IMR-90 (cell line): ENCODE data around the gene CREB3L1. TPM values are rescaled to one million over a fixed set of nuclear protein-coding genes. Genes with fewer than 3 reads are reported as not detected.

Experiments
- ATAC-seq: fragments of 200-7000 bp; cut with Tn5 transposase; 2 replicates; pipeline ENCODE4 v1.9.1; 2020; ENCODE audit warnings: low read depth, mild to moderate bottlenecking, moderate library complexity
- BruUV-seq: library from RNA; stranded (reverse); fragments of 400-500 nt; replicated peaks from 2 replicates; lab custom pipeline; 2021; lab: Mats Ljungman, UMichigan
- CTCF ChIA-PET: fragments of 300-600 bp; formaldehyde crosslinking; extraction: SDS; loops from one replicate; lab custom pipeline; 2021; ENCODE audit warnings: antibody characterized with exemption; lab: Yijun Ruan, JAX
- POLR2A ChIA-PET: fragments of 300-600 bp; sonication (Branson Sonifier 250); formaldehyde crosslinking; loops from one replicate; lab custom pipeline; 2022; ENCODE audit warnings: antibody characterized with exemption; ENCODE audit not compliant: unreplicated experiment; lab: Charles Lee
- DNase-seq: peaks from one replicate; pipeline ENCODE4 v3.0.0; 2013
- H2AFZ ChIP-seq: replicated peaks from 2 replicates; pipeline ENCODE3; 2013; ENCODE audit warnings: low read length, mild to moderate bottlenecking; ENCODE audit not compliant: poor library complexity
- H2AK5ac ChIP-seq: 2 replicates; pipeline ENCODE4 v1.6.1; 2013; ENCODE audit warnings: low read depth, low read length, inconsistent platforms
- H2AK9ac ChIP-seq: replicated peaks from 2 replicates; pipeline ENCODE3; 2013; ENCODE audit warnings: mild to moderate bottlenecking, low read depth, low read length, moderate library complexity; ENCODE audit not compliant: poor library complexity
- H2BK120ac ChIP-seq: 2 replicates; pipeline ENCODE4 v1.6.1; 2013; ENCODE audit warnings: low read depth, low read length, inconsistent platforms
- H2BK15ac ChIP-seq: 3 replicates; pipeline ENCODE4 v1.6.1; 2013; ENCODE audit warnings: low read depth, low read length, inconsistent platforms
- H2BK20ac ChIP-seq: 2 replicates; pipeline ENCODE4 v1.6.1; 2013; ENCODE audit warnings: low read depth, mild to moderate bottlenecking, inconsistent platforms, low read length, moderate library complexity
- H2BK5ac ChIP-seq: 2 replicates; pipeline ENCODE4 v1.6.1; 2013; ENCODE audit warnings: mild to moderate bottlenecking, low read depth, low read length, inconsistent platforms; ENCODE audit not compliant: poor library complexity, severe bottlenecking
- H3K14ac ChIP-seq: replicated peaks from 2 replicates; pipeline ENCODE4 v1.6.1; 2013; ENCODE audit warnings: low read depth, low read length, inconsistent platforms
- H3K18ac ChIP-seq: 2 replicates; pipeline ENCODE4 v1.6.1; 2013; ENCODE audit warnings: low read depth, low read length, control low read depth
- H3K23ac ChIP-seq: 2 replicates; pipeline ENCODE4 v1.6.1; 2013; ENCODE audit warnings: low read depth, low read length, inconsistent platforms
- H3K27ac ChIP-seq: 2 replicates; pipeline ENCODE4 v1.5.1; 2013; ENCODE audit warnings: mild to moderate bottlenecking, control low read depth, low read length; ENCODE audit not compliant: insufficient read depth
- H3K27me3 ChIP-seq: 2 replicates; pipeline ENCODE4 v1.6.1; 2013; ENCODE audit warnings: low read length; ENCODE audit not compliant: control insufficient read depth, insufficient read depth
- H3K36me3 ChIP-seq: 2 replicates; pipeline ENCODE4 v1.6.1; 2013; ENCODE audit warnings: low read length, mixed read lengths; ENCODE audit not compliant: control insufficient read depth, insufficient read depth
- H3K4ac ChIP-seq: 2 replicates; pipeline ENCODE4 v1.6.1; 2013; ENCODE audit warnings: low read depth, low read length, inconsistent platforms
- H3K4me1 ChIP-seq: 2 replicates; pipeline ENCODE4 v1.6.1; 2013; ENCODE audit warnings: low read length, mixed read lengths; ENCODE audit not compliant: control insufficient read depth, insufficient read depth
- H3K4me2 ChIP-seq: 2 replicates; pipeline ENCODE4 v1.6.1; 2013; ENCODE audit warnings: low read depth, mild to moderate bottlenecking, control low read depth, low read length, moderate library complexity
- H3K4me3 ChIP-seq: 2 replicates; pipeline ENCODE4 v1.5.1; 2013; ENCODE audit warnings: low read depth, mild to moderate bottlenecking, control low read depth, low read length, moderate library complexity; ENCODE audit not compliant: insufficient read depth
- H3K56ac ChIP-seq: 2 replicates; pipeline ENCODE4 v1.6.1; 2013; ENCODE audit warnings: low read length, inconsistent platforms; ENCODE audit not compliant: insufficient read depth; ENCODE audit errors: extremely low read depth
- H3K79me1 ChIP-seq, 2 experiments: 2 replicates each; pipeline ENCODE4 v1.6.1; 2013; ENCODE audit warnings: low read length in 2 of 2, inconsistent platforms in 1 of 2, low read depth in 1 of 2
- H3K9ac ChIP-seq: 2 replicates; pipeline ENCODE4 v1.6.1; 2013; ENCODE audit warnings: low read depth, low read length, control low read depth
- H3K9me1 ChIP-seq: 2 replicates; pipeline ENCODE4 v1.6.1; 2013; ENCODE audit warnings: low read length, inconsistent platforms; ENCODE audit not compliant: insufficient read depth
- H3K9me3 ChIP-seq: 2 replicates; pipeline ENCODE4 v1.6.1; 2013; ENCODE audit warnings: low read length; ENCODE audit not compliant: control insufficient read depth, insufficient read depth
- H4K20me1 ChIP-seq: 2 replicates; pipeline ENCODE4 v1.6.1; 2013; ENCODE audit warnings: low read length, inconsistent platforms; ENCODE audit not compliant: insufficient read depth
- H4K5ac ChIP-seq: 2 replicates; pipeline ENCODE4 v1.6.1; 2013; ENCODE audit warnings: mild to moderate bottlenecking, low read depth, low read length, control low read depth
- H4K8ac ChIP-seq, 2 experiments: 2 replicates each; pipeline ENCODE4 v1.6.1; 2013; ENCODE audit warnings: low read depth in 2 of 2, low read length in 2 of 2, control low read depth in 1 of 2, inconsistent platforms in 1 of 2
- H4K91ac ChIP-seq: 2 replicates; pipeline ENCODE4 v1.6.1; 2013; ENCODE audit warnings: low read depth, low read length, inconsistent platforms; ENCODE audit not compliant: insufficient read depth
- CEBPB ChIP-seq: IDR thresholded peaks from 2 replicates; pipeline ENCODE4 v1.6.1; 2012; ENCODE audit warnings: low read depth, low read length, improper control_type of control experiment
- NFE2L2 ChIP-seq: fragments of 150-350 bp; IDR thresholded peaks from 2 replicates; pipeline ENCODE4 v1.6.1; 2016; ENCODE audit warnings: low read depth, mild to moderate bottlenecking, low read length
- POLR2A ChIP-seq: IDR thresholded peaks from 2 replicates; pipeline ENCODE4 v1.6.1; 2012; ENCODE audit warnings: mild to moderate bottlenecking, low read depth, low read length
- RAD21 ChIP-seq: IDR thresholded peaks from 2 replicates; pipeline ENCODE4 v1.6.1; 2012; ENCODE audit warnings: low read length, improper control_type of control experiment
- SMC3 ChIP-seq: fragments of 150-350 bp; IDR thresholded peaks from 2 replicates; pipeline ENCODE4 v1.6.1; 2016; ENCODE audit warnings: low read depth, mild to moderate bottlenecking, antibody characterized with exemption, low read length, moderate library complexity
- WGBS, 2 experiments: methylation state at CpG; one replicate each; pipeline versions ENCODE4 v1.1.5 to v1.1.7; 2013; ENCODE audit warnings: missing lambda C conversion rate in 2 of 2; ENCODE audit not compliant: insufficient read length in 1 of 2; ENCODE audit errors: extremely low coverage in 2 of 2; 5-methylcytosine and 5-hydroxymethylcytosine counted together
- dilution Hi-C: fragments of 300-500 bp; cut with HindIII; formaldehyde crosslinking; loops from one replicate; pipeline ENCODE4 v1.14.3; 2018; ENCODE audit warnings: low sequenced_read_pairs; ENCODE audit not compliant: unreplicated experiment
- in situ Hi-C: fragments of 300-500 bp; cut with MboI; formaldehyde crosslinking; loops from 3 replicates; pipeline ENCODE4 v1.14.3; 2019; ENCODE audit warnings: low sequenced_read_pairs, inconsistent platforms, mixed read lengths
- intact Hi-C: fragments of 100-400 bp; cut with micrococcal nuclease; formaldehyde crosslinking; loops from 2 replicates; pipeline ENCODE4 v1.10.0; 2022
- polyA plus RNA-seq, 3 experiments: library from polyadenylated mRNA; depleted of rRNA; stranded (reverse); fragments of >200 nt; gene quantifications; 2 replicates each; pipeline ENCODE4 v1.2.3, GENCODE V29; 2012; ENCODE audit warnings: low replicate concordance in 1 of 3
- total RNA-seq: library from RNA; depleted of rRNA; stranded (reverse); fragments of >200 nt; gene quantifications from 2 replicates; pipeline ENCODE4 v1.2.3, GENCODE V29; 2012
- TF ChIP-seq, protein P1 (sequence below): conservative IDR thresholded peaks from 2 replicates; pipeline ENCODE4 v1.5.1; 2012; ENCODE audit warnings: mild to moderate bottlenecking, low read depth, low read length, improper control_type of control experiment

Gene CREB3L1
- total and polyA plus RNA-seq, 2 of the 4 experiments (the other 2 are of a cell fraction) = 8.1 to 82.3 TPM

DNA sequence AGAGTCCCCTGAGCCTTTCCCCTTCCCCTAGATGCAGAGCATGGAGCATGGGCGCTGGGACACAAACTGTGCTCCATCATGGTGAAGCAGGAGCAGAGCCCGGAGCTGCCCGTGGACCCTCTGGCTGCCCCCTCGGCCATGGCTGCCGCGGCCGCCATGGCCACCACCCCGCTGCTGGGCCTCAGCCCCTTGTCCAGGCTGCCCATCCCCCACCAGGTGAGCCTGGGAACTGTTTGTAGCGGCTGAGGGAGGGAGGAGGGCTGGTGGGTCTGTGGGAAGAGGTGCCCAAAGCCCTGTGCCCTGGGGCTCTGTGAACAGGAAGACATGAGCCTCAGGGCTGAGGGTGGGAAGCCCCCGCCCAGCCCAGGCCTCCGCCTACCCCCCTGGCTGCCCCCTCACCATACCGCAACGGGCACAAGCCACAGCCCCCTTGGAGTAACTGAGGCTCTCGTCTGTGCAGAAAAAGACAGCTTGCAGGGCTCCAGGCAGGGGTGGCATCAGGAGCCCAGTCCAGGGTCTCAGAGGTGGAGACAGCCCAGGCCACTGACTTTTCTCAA is 30.4 kb downstream of the CREB3L1 start (continued):
- TF ChIP-seq CEBPB (no peak), POLR2A (no peak)

DNA sequence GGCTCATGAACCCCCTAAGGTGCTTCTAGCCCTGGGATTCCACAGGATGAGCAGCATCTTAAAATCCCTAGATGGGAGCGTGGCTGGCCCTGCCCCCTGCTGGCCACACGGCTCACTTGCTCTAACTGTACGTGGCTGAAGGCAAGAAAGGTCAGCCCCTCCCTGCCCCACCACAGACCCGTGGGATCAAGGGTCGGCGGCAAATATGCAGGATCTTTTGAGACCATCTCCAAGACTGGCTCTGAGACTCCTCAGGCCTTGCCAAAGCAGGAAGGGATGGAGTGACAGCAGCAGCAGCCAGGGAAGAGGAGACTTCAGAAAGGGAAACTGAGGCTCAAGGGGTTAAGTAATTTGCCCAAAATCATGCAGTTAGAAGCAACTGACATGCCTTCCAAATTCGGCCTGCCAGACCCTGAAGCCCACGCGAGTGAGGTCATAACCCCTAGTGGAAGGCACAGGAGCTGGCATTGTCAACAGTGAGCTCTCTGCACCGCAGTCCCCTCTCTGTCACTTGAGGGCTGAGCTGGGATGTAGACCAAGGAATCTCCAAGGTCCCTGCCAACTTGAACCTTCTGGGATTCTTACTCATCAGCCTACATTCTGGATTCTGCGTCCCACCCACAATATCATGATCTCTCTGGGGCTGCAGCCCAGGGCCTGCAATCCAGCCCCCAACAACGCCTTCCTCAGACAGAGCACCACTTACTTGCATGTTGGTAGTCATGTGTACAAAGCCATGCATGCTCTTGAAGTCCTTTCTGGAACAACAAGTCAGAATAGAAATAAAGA is 31.4 kb downstream of the CREB3L1 start:
- ATAC-seq = peak; percentile 84
- Histone ChIP-seq H3K56ac (no peak overlapping the region), H3K36me3 (peaks cover 71% of the 10 kb centered on the region), H2AK5ac (no peak overlapping the region), H3K4ac (no peak overlapping the region; the same call in 1 of the 2 replicates), H3K9me1 (no peaks in the 10 kb centered on the region; the same call in 1 of the 2 replicates), H3K18ac (no peak overlapping the region), H3K27ac (no peak overlapping the region), H4K5ac (no peak overlapping the region), H2AK9ac (peak overlapping the region; percentile 68), H3K9me3 (no peaks in the 10 kb centered on the region), H2BK20ac (no peak overlapping the region), H3K23ac (no peak overlapping the region), H3K4me2 (no peak overlapping the region), H3K4me1 (peaks cover 11% of the 10 kb centered on the region), H4K20me1 (peaks cover 26% of the 10 kb centered on the region; the same call in 1 of the 2 replicates), H3K79me1 (peaks cover 34 to 91% of the 10 kb centered on the region in 2 experiments), H2AFZ (peak overlapping the region; percentile 64), H2BK5ac (no peak overlapping the region), H4K8ac (peak overlapping the region in 1 of 2 experiments; percentile 26; a peak in 2 of 4 replicates), H2BK15ac (no peak overlapping the region), H2BK120ac (no peak overlapping the region), H4K91ac (0 out of 2 replicates have a peak overlapping the region, but pooled peaks have one; percentile 16), H3K9ac (no peak overlapping the region), H3K4me3 (no peak overlapping the region), H3K14ac (no peak overlapping the region), H3K27me3 (no peaks in the 10 kb centered on the region)
- 56% methylated on average over 5 of the region's 12 CpGs; no CpG with 5 or more reads in 1 of the 2 experiments for WGBS, 2 experiments
- ChIA-PET POLR2A (interaction anchor here (1.0 kb wide), 1 partner anchor 30 kb away, joined by 4 read pairs; no protein-coding TSS in a partner anchor), CTCF (interaction anchor here (0.7 to 4.7 kb wide), 6 partner anchors 9 to 70 kb away, joined by 3 to 27 read pairs (median 4); partner anchors contain the start of gene CREB3L1)
- peak; percentile 61 for DNase-seq
- intact Hi-C loops = loop anchor here (1.0 to 5.0 kb wide), 4 partner anchors 30 to 342 kb away; partner anchors contain the start of gene PHF21A
- BruUV-seq = no TSS peak
- dilution Hi-C loops = no loop called here
- in situ Hi-C loops = loop anchor here (25.0 kb wide), 1 partner anchor 197 kb away; the partner anchor contains the start of gene PHF21A
- peak; percentile 89 for TF ChIP-seq RAD21
- peak; percentile 37; the same call in 1 of the 2 replicates for TF ChIP-seq POLR2A
- TF ChIP-seq SMC3 = peak; percentile 88
- TF ChIP-seq, protein P1, sequence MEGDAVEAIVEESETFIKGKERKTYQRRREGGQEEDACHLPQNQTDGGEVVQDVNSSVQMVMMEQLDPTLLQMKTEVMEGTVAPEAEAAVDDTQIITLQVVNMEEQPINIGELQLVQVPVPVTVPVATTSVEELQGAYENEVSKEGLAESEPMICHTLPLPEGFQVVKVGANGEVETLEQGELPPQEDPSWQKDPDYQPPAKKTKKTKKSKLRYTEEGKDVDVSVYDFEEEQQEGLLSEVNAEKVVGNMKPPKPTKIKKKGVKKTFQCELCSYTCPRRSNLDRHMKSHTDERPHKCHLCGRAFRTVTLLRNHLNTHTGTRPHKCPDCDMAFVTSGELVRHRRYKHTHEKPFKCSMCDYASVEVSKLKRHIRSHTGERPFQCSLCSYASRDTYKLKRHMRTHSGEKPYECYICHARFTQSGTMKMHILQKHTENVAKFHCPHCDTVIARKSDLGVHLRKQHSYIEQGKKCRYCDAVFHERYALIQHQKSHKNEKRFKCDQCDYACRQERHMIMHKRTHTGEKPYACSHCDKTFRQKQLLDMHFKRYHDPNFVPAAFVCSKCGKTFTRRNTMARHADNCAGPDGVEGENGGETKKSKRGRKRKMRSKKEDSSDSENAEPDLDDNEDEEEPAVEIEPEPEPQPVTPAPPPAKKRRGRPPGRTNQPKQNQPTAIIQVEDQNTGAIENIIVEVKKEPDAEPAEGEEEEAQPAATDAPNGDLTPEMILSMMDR = peak; percentile 81
- TF ChIP-seq NFE2L2 = no peak
